ACC112 (cell line): ENCODE results near the gene KIZ.
"Not testable (repeated sequence)": the region's sequence is repeated elsewhere in the genome, so short reads cannot be mapped to it uniquely, and the experiment has no call there.

ENCODE experiments used
- H2AFZ ChIP-seq: fragments of 200-600 bp; sonication (generic); one replicate; pipeline ENCODE4 v1.6.0; 2017; ENCODE audit warnings: antibody characterized with exemption, low read length; ENCODE audit not compliant: unreplicated experiment
- H3K27ac ChIP-seq: fragments of 200-600 bp; sonication (generic); 2 replicates; pipeline ENCODE4 v1.5.1; 2014; ENCODE audit warnings: low read depth, mild to moderate bottlenecking, antibody characterized with exemption, low read length, moderate library complexity
- H3K27me3 ChIP-seq: fragments of 200-600 bp; sonication (generic); 2 replicates; pipeline ENCODE4 v1.6.1; 2014; ENCODE audit warnings: mild to moderate bottlenecking, antibody characterized with exemption, low read length, moderate library complexity, mixed read lengths; ENCODE audit not compliant: insufficient read depth
- H3K36me3 ChIP-seq: fragments of 200-600 bp; sonication (generic); 2 replicates; pipeline ENCODE4 v1.6.1; 2016; ENCODE audit warnings: mild to moderate bottlenecking, antibody characterized with exemption, low read length, moderate library complexity, mixed read lengths; ENCODE audit not compliant: insufficient read depth
- H3K4me1 ChIP-seq: fragments of 200-600 bp; sonication (generic); one replicate; pipeline ENCODE4 v1.6.1; 2016; ENCODE audit warnings: low read length, mixed read lengths; ENCODE audit not compliant: insufficient read depth, unreplicated experiment, control insufficient read depth
- H3K4me3 ChIP-seq: fragments of 200-600 bp; sonication (generic); 2 replicates; pipeline ENCODE4 v1.5.1; 2014; ENCODE audit warnings: mild to moderate bottlenecking, low read depth, low read length
- H3K79me2 ChIP-seq: fragments of 200-600 bp; sonication (generic); one replicate; pipeline ENCODE4 v1.6.0; 2016; ENCODE audit warnings: low read length; ENCODE audit not compliant: control insufficient read depth, unreplicated experiment, insufficient read depth

The KIZ gene

DNA sequence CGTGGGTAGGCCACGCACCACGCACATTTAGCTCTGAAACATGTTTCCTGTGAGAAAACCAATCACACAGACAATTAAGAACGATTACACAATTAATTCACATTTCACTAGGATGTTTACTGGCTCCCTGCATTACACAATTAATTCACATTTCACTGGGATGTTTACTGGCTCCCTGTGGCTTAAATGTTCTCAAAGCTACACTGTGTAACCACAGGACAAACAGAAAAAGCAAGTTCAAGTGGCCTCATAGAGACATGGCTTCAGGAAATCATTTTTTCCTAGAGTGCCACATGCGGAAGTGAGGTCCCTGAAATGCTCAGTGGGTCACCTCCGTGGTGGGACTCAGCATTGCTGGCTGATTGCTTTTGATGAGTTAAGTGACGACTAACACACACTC is 115.5 kb downstream of the KIZ start:
- Histone ChIP-seq H3K36me3 (no peaks in the 10 kb centered on the region), H3K4me1 (no peaks in the 10 kb centered on the region), H3K4me3 (no peak overlapping the region), H3K79me2 (no peaks in the 10 kb centered on the region), H2AFZ (no peak overlapping the region), H3K27me3 (no peaks in the 10 kb centered on the region), H3K27ac (no peak overlapping the region)

DNA sequence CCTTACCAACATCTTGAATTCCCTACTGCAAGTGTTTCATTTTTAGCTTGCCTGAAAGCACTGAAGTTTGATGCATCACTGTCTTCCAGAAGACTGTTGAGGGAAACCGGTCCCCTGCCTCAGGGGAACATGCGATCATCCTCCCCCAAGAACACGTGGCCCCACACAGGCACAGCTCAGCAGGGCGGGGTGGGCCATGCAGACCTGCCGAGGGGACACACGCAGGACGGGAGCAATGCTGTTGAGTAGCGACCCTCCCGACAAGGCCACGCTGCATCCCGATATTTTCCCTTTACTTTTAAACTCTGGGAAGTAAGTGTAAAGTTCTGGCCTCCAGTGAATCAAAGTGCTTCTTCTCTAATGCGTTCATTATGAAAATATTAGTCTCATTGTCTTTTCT is 117.9 kb downstream of the KIZ start:
- Histone ChIP-seq H3K4me1 (no peaks in the 10 kb centered on the region), H2AFZ (no peak overlapping the region), H3K27ac (no peak overlapping the region), H3K79me2 (no peaks in the 10 kb centered on the region), H3K4me3 (no peak overlapping the region), H3K36me3 (no peaks in the 10 kb centered on the region), H3K27me3 (no peaks in the 10 kb centered on the region)

DNA sequence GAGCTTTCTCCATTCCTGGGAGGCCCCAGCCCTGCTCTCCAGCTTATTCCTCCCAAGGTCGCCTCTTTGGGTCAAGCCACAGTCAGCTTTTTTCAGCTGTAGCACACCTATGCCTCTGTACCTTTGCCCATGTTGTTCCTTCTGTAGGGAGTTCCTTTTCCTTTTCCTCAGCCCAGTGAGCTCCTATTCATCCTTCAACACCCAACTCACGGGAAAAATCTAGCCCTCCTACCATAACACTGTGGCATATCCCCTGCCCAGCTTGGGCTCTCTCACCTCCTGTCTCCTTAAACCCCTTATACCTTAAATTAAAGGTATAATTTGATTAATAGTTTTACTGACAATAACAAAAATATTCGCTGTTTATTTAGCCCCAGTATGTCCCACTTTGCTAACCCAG is 118.9 kb downstream of the KIZ start:
- H3K4me1 ChIP-seq: no peaks in the 10 kb centered on the region
- H3K27me3 ChIP-seq: no peaks in the 10 kb centered on the region
- H2AFZ ChIP-seq: no peak overlapping the region
- H3K4me3 ChIP-seq: no peak overlapping the region
- H3K27ac ChIP-seq: no peak overlapping the region
- no peaks in the 10 kb centered on the region for H3K79me2 ChIP-seq
- H3K36me3 ChIP-seq: no peaks in the 10 kb centered on the region

DNA sequence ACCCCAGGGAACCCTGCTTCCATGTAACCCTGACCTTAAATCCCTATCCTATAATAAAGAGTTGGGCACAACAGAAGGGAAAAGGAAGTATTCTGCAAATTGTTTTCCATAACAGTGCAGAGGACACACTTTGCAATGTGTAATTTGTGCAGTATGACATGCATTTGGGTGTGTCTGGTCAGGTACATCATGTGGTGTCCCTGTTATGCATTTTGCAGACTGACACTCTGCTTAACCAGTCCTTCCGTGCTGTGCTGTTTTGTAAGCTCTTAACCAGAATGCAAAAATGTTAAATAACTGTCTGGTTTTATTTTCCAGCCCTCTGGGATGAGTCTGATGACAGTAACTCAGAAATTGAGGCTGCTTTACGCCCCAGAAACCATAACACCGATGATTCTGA is 120.3 kb downstream of the KIZ start:
- Histone ChIP-seq H3K27me3 (no peaks in the 10 kb centered on the region), H3K4me3 (no peak overlapping the region), H3K79me2 (no peaks in the 10 kb centered on the region), H3K36me3 (no peaks in the 10 kb centered on the region), H3K4me1 (no peaks in the 10 kb centered on the region), H2AFZ (no peak overlapping the region), H3K27ac (no peak overlapping the region)

DNA sequence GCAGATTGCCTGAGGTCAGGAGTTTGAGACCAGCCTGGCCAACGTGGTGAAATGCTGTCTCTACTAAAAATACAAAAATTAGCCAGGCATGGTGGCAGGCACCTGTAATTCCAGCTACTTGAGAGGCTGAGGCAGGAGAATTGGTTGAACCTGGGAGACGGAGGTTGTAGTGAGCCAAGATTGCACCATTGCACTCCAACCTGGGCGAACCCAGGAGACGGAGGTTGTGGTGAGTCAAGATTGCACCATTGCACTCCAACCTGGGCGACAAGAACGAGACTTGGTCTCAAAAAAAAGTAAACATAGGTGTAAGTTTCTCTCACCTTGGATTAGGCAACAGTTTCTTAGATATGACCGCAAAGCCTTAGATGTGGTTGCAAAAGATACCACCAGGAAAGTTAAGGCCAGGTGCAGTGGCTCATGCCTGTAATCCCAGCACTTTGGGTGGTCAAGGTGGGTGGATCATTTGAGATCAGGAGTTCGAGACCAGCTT is 121.8 kb downstream of the KIZ start:
- not testable (repeated sequence) for H3K27ac ChIP-seq, H3K27me3 ChIP-seq, H3K36me3 ChIP-seq, H3K4me1 ChIP-seq, H3K79me2 ChIP-seq, H2AFZ ChIP-seq, H3K4me3 ChIP-seq

DNA sequence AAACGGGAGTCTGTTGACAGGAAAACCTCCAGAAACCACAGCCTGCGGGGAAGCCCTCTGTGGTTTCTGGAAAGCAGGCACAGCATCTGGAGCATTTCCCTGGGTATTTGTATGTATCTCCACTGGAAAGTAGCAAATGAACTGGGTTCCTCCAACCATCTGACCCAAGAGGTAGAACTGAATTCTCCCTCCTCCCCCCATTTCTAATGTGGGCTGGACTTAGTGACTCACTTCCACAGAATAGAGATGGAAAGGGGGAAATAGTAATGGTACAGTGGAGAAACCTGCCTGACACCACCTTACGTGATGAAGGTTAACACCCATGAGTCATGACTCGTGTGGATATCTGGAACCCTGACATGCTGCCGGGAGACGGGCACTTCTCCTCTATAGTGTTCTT is 125.4 kb downstream of the KIZ start:
- no peaks in the 10 kb centered on the region for H3K4me1 ChIP-seq
- no peak overlapping the region for H3K4me3 ChIP-seq
- no peaks in the 10 kb centered on the region for H3K36me3 ChIP-seq
- H3K27ac ChIP-seq: no peak overlapping the region
- H3K27me3 ChIP-seq: no peaks in the 10 kb centered on the region
- H2AFZ ChIP-seq: no peak overlapping the region
- no peaks in the 10 kb centered on the region for H3K79me2 ChIP-seq

DNA sequence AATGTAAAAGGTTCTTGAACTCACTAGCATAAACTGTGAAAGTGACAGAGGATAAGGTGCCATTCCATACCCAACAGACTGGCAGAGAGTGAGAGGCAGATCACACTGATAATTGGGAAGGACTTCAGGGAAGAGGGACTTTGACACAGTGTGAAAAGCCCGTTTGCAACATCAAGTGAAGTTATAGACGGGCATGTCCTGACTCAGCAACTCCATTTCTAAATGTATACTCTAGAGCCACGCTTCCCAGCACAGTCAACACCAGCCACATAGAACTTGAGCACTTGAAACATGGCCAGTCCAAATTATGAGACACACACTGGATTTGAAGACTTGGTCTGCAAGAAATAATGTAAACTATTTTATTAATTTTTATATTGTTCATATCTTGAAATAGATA is 131.3 kb downstream of the KIZ start:
- Histone ChIP-seq H3K4me1 (no peaks in the 10 kb centered on the region), H3K27ac (no peak overlapping the region), H3K79me2 (no peaks in the 10 kb centered on the region), H2AFZ (no peak overlapping the region), H3K4me3 (no peak overlapping the region), H3K27me3 (no peaks in the 10 kb centered on the region), H3K36me3 (no peaks in the 10 kb centered on the region)

DNA sequence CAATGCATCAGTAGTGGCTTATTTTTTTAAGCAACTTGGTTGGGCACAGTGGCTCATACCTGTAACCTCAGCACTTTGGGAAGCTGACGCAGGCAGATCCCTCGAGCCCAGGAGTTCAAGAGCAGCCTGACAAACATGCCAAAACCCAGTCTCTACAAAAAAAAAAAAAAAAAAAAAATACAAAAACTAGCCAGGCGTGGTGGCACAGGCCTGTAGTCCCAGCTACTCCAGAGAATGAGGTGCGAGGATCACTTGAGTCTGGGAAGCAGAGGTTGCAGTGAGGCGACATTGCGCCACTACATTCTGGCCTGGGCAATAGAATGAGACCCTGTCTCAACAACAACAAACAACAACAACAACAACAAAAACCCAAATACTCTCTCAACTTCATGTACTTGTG is 132.5 kb downstream of the KIZ start:
- Histone ChIP-seq H3K79me2 (no peaks in the 10 kb centered on the region), H2AFZ (no peak overlapping the region), H3K27ac (no peak overlapping the region), H3K4me1 (no peaks in the 10 kb centered on the region), H3K36me3 (no peaks in the 10 kb centered on the region), H3K27me3 (no peaks in the 10 kb centered on the region), H3K4me3 (no peak overlapping the region)

DNA sequence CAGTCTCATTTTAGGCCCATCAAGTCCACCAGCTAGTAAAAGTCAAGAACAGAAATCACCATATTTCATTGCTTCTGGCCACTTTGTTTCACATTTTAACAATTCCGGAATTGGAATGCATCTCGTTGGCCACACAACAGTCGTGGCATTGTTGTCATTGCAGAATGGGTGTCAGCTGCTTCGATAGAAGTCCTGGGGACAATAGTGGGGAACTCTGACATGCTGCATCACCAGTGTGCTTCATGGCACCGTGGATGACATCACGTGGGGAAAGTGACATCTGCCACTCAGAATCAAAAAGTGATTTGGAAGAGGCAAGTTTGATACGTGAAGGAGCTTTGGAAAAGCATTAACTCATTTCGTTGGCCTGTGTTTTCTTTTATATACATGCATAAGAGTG is 133.5 kb downstream of the KIZ start:
- no peaks in the 10 kb centered on the region for H3K79me2 ChIP-seq
- H2AFZ ChIP-seq: no peak overlapping the region
- H3K4me1 ChIP-seq: no peaks in the 10 kb centered on the region
- no peaks in the 10 kb centered on the region for H3K36me3 ChIP-seq
- no peak overlapping the region for H3K27ac ChIP-seq
- H3K27me3 ChIP-seq: peaks cover 7% of the 10 kb centered on the region
- no peak overlapping the region for H3K4me3 ChIP-seq

DNA sequence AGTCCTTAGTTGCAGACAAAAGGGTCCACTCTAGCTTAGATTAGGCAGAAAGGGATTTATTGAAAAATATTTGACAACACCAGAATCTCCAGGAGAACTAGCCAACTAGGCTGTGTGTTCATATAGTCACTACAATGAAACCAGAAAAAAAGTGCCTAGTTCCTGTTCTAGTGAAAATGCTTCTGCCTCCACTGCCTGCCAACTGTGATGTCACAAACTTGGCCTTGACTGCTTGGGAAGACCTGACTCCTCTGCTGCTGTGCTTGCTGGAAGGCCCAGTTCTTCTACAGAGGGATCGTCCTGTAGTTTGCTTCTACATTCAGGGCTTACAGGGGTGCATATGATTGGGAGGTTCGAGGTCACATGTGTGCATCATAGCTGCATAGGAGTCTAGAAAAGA is 136.9 kb downstream of the KIZ start:
- Histone ChIP-seq H3K36me3 (no peaks in the 10 kb centered on the region), H3K79me2 (no peaks in the 10 kb centered on the region), H2AFZ (no peak overlapping the region), H3K27me3 (peaks cover 36% of the 10 kb centered on the region), H3K27ac (no peak overlapping the region), H3K4me1 (no peaks in the 10 kb centered on the region), H3K4me3 (no peak overlapping the region)

DNA sequence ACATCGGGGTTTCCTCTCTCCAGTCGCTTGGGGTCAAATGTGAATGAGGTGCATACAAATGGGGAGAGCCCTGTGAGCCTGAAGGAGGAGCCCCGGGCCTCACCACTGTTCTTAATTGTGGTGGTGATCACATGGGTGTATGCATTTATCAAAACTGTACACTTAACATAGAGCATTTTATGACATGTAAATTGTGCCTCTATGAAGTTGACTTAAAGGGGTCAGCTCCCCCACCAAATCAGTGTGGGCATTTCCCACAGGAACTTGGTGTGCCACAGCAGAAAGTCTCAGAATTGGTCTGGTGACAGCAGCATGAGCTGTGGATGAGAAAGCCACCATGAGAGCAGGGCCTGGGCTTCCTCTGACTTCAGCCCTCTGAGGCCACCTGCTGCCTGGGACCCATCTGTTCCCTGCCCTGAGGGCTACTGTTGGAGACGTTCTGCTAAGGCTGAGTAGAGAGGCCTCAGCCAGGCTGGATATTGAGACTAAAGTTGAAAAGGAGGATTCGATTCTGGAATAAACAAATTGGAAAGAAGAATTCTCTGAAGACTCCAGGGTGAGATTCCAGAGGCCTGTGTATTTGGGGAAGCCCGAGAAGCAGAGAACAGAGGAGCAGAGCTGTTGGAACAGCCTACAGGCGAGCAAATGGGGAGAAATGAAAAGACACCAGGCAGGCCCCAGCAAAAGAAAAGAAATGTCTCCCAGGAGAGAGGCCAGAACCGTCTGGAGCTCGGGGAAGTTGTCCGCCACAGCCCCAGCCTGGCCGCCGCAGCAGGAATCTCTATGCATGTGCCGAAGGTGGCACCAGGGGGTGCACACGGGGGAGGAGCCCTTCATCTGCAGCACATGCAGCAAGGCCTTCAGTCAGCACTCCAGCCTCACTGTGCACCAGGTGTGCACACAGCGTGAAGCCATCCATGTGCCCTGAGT is 139.6 kb downstream of the KIZ start:
- no peaks in the 10 kb centered on the region for H3K36me3 ChIP-seq
- no peak overlapping the region for H3K27ac ChIP-seq
- no peak overlapping the region for H2AFZ ChIP-seq
- H3K79me2 ChIP-seq: no peaks in the 10 kb centered on the region
- no peaks in the 10 kb centered on the region for H3K4me1 ChIP-seq
- peaks cover 61% of the 10 kb centered on the region for H3K27me3 ChIP-seq
- H3K4me3 ChIP-seq: no peak overlapping the region
